Ishikawa (cell line): Measurements from ENCODE around the gene ACMSD.

Experiments
- CEBPB ChIP-seq: IDR thresholded peaks from 2 replicates; pipeline ENCODE4 v1.6.1; 2012
- EP300 ChIP-seq: IDR thresholded peaks from 2 replicates; pipeline ENCODE4 v1.6.1; 2012; ENCODE audit warnings: borderline replicate concordance
- FOXM1 ChIP-seq: IDR thresholded peaks from 2 replicates; pipeline ENCODE4 v1.6.1; 2012; ENCODE audit warnings: low read depth, borderline replicate concordance
- MAX ChIP-seq: IDR thresholded peaks from 2 replicates; pipeline ENCODE4 v1.6.1; 2012
- NFIC ChIP-seq: IDR thresholded peaks from 2 replicates; pipeline ENCODE4 v1.6.1; 2012
- RAD21 ChIP-seq: IDR thresholded peaks from 2 replicates; pipeline ENCODE4 v1.6.1; 2012; ENCODE audit warnings: low read depth
- REST ChIP-seq: IDR thresholded peaks from 2 replicates; pipeline ENCODE4 v1.6.1; 2012; ENCODE audit warnings: low read depth, mild to moderate bottlenecking
- TAF1 ChIP-seq: IDR thresholded peaks from 2 replicates; pipeline ENCODE4 v1.6.1; 2012; ENCODE audit warnings: low read depth, mild to moderate bottlenecking
- TCF12 ChIP-seq: IDR thresholded peaks from 2 replicates; pipeline ENCODE4 v1.6.1; 2012; ENCODE audit warnings: low read depth
- TEAD4 ChIP-seq: IDR thresholded peaks from 2 replicates; pipeline ENCODE4 v1.6.1; 2012
- YY1 ChIP-seq: IDR thresholded peaks from 2 replicates; pipeline ENCODE4 v1.6.1; 2012; ENCODE audit warnings: low read depth

GRCh38 chr2:134855709-134856108 is 17.3 kb downstream of the ACMSD start:
- TF ChIP-seq TCF12 (no peak), REST (no peak), RAD21 (no peak), CEBPB (no peak), FOXM1 (no peak), TAF1 (no peak), NFIC (no peak), YY1 (no peak), MAX (no peak), TEAD4 (no peak), EP300 (no peak)
